Activated CD8-positive, alpha-beta memory T cell treated with anti-CD3 and anti-CD28 coated beads for 36 hours (primary cell): Measurements from ENCODE around the gene ECSIT. TPM values are rescaled to one million over a fixed set of nuclear protein-coding genes. Genes with fewer than 3 reads are reported as not detected.

Source experiments
- CTCF ChIA-PET: fragments of 350-600 bp; sonication (Branson Sonifier 250); formaldehyde crosslinking; loops from one replicate; lab custom pipeline; 2021; ENCODE audit warnings: antibody characterized with exemption; lab: Charles Lee
- POLR2A ChIA-PET: fragments of 350-600 bp; sonication (Branson Sonifier 250); formaldehyde crosslinking; loops from one replicate; lab custom pipeline; 2021; ENCODE audit warnings: antibody characterized with exemption; lab: Charles Lee
- total RNA-seq, 2 experiments: library from RNA; stranded (reverse); gene quantifications; one replicate each; pipeline ENCODE4 v1.2.3, GENCODE V29; 2021

ECSIT gene
- total RNA-seq, 2 experiments from 2014 or later: 52.4 to 56.4 TPM

GRCh38 chr19:11554160-11554559 lies 25.2 kb upstream of the ECSIT start:
- ChIA-PET CTCF (interaction anchor here (1.0 to 1.5 kb wide), 2 partner anchors 18 to 72 kb away, joined by 3 to 6 read pairs; no protein-coding TSS in a partner anchor), POLR2A (no interaction called here)

- ChIA-PET CTCF (interaction anchor here (2.0 kb wide), 1 partner anchor 16 kb away, joined by 11 read pairs; no protein-coding TSS in a partner anchor), POLR2A (no interaction called here)
Observed at GRCh38 chr19:11552666-11553372, 23.9 kb upstream of the ECSIT start.

GRCh38 chr19:11551603-11552235 lies 22.8 kb upstream of the ECSIT start:
- ChIA-PET CTCF (interaction anchor here (2.0 kb wide), 1 partner anchor 15 kb away, joined by 11 read pairs; no protein-coding TSS in a partner anchor), POLR2A (no interaction called here)

- POLR2A ChIA-PET: no interaction called here
- CTCF ChIA-PET: no interaction called here
Observed at GRCh38 chr19:11550265-11550664, 21.3 kb upstream of the ECSIT start.

GRCh38 chr19:11549386-11549953 lies 20.5 kb upstream of the ECSIT start:
- POLR2A ChIA-PET: no interaction called here
- CTCF ChIA-PET: no interaction called here

GRCh38 chr19:11547929-11548700 lies 19.2 kb upstream of the ECSIT start:
- POLR2A ChIA-PET: no interaction called here
- CTCF ChIA-PET: interaction anchor here (1.1 kb wide), 1 partner anchor 12 kb away, joined by 4 read pairs; no protein-coding TSS in a partner anchor

GRCh38 chr19:11541238-11541637 lies 12.3 kb upstream of the ECSIT start:
- ChIA-PET CTCF (interaction anchor here (1.0 kb wide), 1 partner anchor 17 kb away, joined by 3 read pairs; no protein-coding TSS in a partner anchor), POLR2A (no interaction called here)

GRCh38 chr19:11540645-11541044 lies 11.7 kb upstream of the ECSIT start:
- ChIA-PET CTCF (interaction anchor here (1.0 kb wide), 1 partner anchor 18 kb away, joined by 3 read pairs; no protein-coding TSS in a partner anchor), POLR2A (no interaction called here)

- ChIA-PET POLR2A (no interaction called here), CTCF (interaction anchor here (0.8 kb wide), 1 partner anchor 19 kb away, joined by 3 read pairs; the partner anchor contains the start of gene ELOF1)
Observed at GRCh38 chr19:11539495-11540365, 10.8 kb upstream of the ECSIT start.

- CTCF ChIA-PET: interaction anchor here (0.7 kb wide), 1 partner anchor 22 kb away, joined by 3 read pairs; no protein-coding TSS in a partner anchor
- POLR2A ChIA-PET: no interaction called here
Observed at GRCh38 chr19:11538232-11539036, 9.5 kb upstream of the ECSIT start, which contains the start of gene CNN1. CNN1 (plus strand) TSS chr19:11538851; CDS start chr19:11538928, 77 bp downstream.

GRCh38 chr19:11535792-11536595 lies 7.1 kb upstream of the ECSIT start:
- ChIA-PET POLR2A (interaction anchor here (0.9 kb wide), 1 partner anchor 10 kb away, joined by 7 read pairs; no protein-coding TSS in a partner anchor), CTCF (interaction anchor here (0.7 to 3.0 kb wide), 20 partner anchors 8 to 262 kb away, joined by 3 to 18 read pairs (median 4); partner anchors contain the start of genes ELOF1 and ZNF491)

- CTCF ChIA-PET: interaction anchor here (1.6 to 3.0 kb wide), 4 partner anchors 21 to 53 kb away, joined by 3 to 18 read pairs (median 9); partner anchors contain the start of gene ELOF1
- POLR2A ChIA-PET: no interaction called here
Observed at GRCh38 chr19:11534948-11535347, 6.0 kb upstream of the ECSIT start.

- ChIA-PET CTCF (interaction anchor here (0.7 to 3.0 kb wide), 5 partner anchors 20 to 54 kb away, joined by 3 to 18 read pairs (median 4); partner anchors contain the start of gene ELOF1), POLR2A (no interaction called here)
Observed at GRCh38 chr19:11534538-11534937, 5.6 kb upstream of the ECSIT start.

GRCh38 chr19:11530432-11530831 lies 1.5 kb upstream of the ECSIT start:
- ChIA-PET POLR2A (no interaction called here), CTCF (no interaction called here)

GRCh38 chr19:11519138-11519537 lies 9.8 kb downstream of the ECSIT start:
- POLR2A ChIA-PET: no interaction called here
- CTCF ChIA-PET: interaction anchor here (1.3 kb wide), 1 partner anchor 17 kb away, joined by 4 read pairs; no protein-coding TSS in a partner anchor

GRCh38 chr19:11513946-11514345 lies 15.0 kb downstream of the ECSIT start:
- CTCF ChIA-PET: interaction anchor here (1.5 kb wide), 1 partner anchor 22 kb away, joined by 4 read pairs; no protein-coding TSS in a partner anchor
- POLR2A ChIA-PET: interaction anchor here (0.7 to 1.3 kb wide), 2 partner anchors 15 to 162 kb away, joined by 3 to 4 read pairs; partner anchors contain the start of gene ECSIT
